ENCODE measurements around the gene ACTL9. TPM values are rescaled to one million over a fixed set of nuclear protein-coding genes. Genes with fewer than 3 reads are reported as not detected.
A peak's percentile ranks its signal among the peaks of the same experiment; 100 is the strongest.

Gene ACTL9
- total RNA-seq, 6 donors from 2014 or later: not detected

- no peak overlapping the region for H3K27ac ChIP-seq
- H3K4me3 ChIP-seq: no peak overlapping the region
- 52 to 57% methylated on average over 5 of the region's 5 CpGs for WGBS, 2 donors
- DNase-seq: no peak
- no peaks in the 10 kb centered on the region for H3K4me1 ChIP-seq
- H3K36me3 ChIP-seq: no peaks in the 10 kb centered on the region
- H3K27me3 ChIP-seq: no peaks in the 10 kb centered on the region
- ATAC-seq (ENCODE audit: low FRiP score in 2 of 2): no peak
- TF ChIP-seq CTCF (IDR thresholded peaks at IDR 0.05): no peak
- TF ChIP-seq EP300 (IDR thresholded peaks at IDR 0.05): no peak
- TF ChIP-seq POLR2A (IDR thresholded peaks at IDR 0.05): no peak
- no peak for TF ChIP-seq POLR2AphosphoS5 (IDR thresholded peaks at IDR 0.05)
- H3K9me3 ChIP-seq: no peaks in the 10 kb centered on the region
Measured at GRCh38 chr19:8686549-8686948, 12.0 kb downstream of the ACTL9 start.

- WGBS, 2 donors: 66 to 72% methylated on average over 13 to 21 of the region's 21 CpGs
Measured at GRCh38 chr19:8684001-8684902, 14.3 kb downstream of the ACTL9 start.

GRCh38 chr19:8682931-8683330 lies 15.7 kb downstream of the ACTL9 start:
- Histone ChIP-seq H3K4me3 (no peak overlapping the region), H3K27me3 (no peaks in the 10 kb centered on the region), H3K4me1 (no peaks in the 10 kb centered on the region), H3K9me3 (peaks cover 0 to 5% (median 0%) of the 10 kb centered on the region in 4 donors), H3K27ac (no peak overlapping the region), H3K36me3 (no peaks in the 10 kb centered on the region)
- ATAC-seq (ENCODE audit: low FRiP score in 2 of 2) (no peak), DNase-seq (no peak)
- WGBS, 2 donors: 69 to 92% methylated on average over 1 of the region's 1 CpG
- no peak for TF ChIP-seq EP300 (IDR thresholded peaks at IDR 0.05)
- no peak for TF ChIP-seq POLR2AphosphoS5 (IDR thresholded peaks at IDR 0.05)
- TF ChIP-seq CTCF (IDR thresholded peaks at IDR 0.05): no peak
- no peak for TF ChIP-seq POLR2A (IDR thresholded peaks at IDR 0.05)

More at GRCh38 chr19:8684001-8684902, 14.3 kb downstream of the ACTL9 start:
- Histone ChIP-seq H3K9me3 (peaks cover 0 to 5% (median 0%) of the 10 kb centered on the region in 4 donors), H3K27ac (no peak overlapping the region), H3K4me1 (no peaks in the 10 kb centered on the region), H3K36me3 (no peaks in the 10 kb centered on the region), H3K4me3 (no peak overlapping the region), H3K27me3 (no peaks in the 10 kb centered on the region)
- TF ChIP-seq CTCF (IDR thresholded peaks at IDR 0.05): no peak
- no peak for TF ChIP-seq POLR2AphosphoS5 (IDR thresholded peaks at IDR 0.05)
- TF ChIP-seq POLR2A (IDR thresholded peaks at IDR 0.05): no peak
- no peak for TF ChIP-seq EP300 (IDR thresholded peaks at IDR 0.05)
- peak in 1 of 2 donors; percentile 23 for ATAC-seq (ENCODE audit: low FRiP score in 2 of 2)
- DNase-seq: no peak

GRCh38 chr19:8682472-8682871 lies 16.1 kb downstream of the ACTL9 start:
- no peak overlapping the region for H3K27ac ChIP-seq
- no peaks in the 10 kb centered on the region for H3K4me1 ChIP-seq
- H3K27me3 ChIP-seq: no peaks in the 10 kb centered on the region
- no peak for DNase-seq
- no peak for ATAC-seq (ENCODE audit: low FRiP score in 2 of 2)
- WGBS, 2 donors: 56 to 59% methylated on average over 2 of the region's 2 CpGs
- H3K9me3 ChIP-seq: peaks cover 0 to 5% (median 0%) of the 10 kb centered on the region in 4 donors
- no peak for TF ChIP-seq CTCF (IDR thresholded peaks at IDR 0.05)
- TF ChIP-seq EP300 (IDR thresholded peaks at IDR 0.05): no peak
- TF ChIP-seq POLR2AphosphoS5 (IDR thresholded peaks at IDR 0.05): no peak
- TF ChIP-seq POLR2A (IDR thresholded peaks at IDR 0.05): no peak
- H3K4me3 ChIP-seq: no peak overlapping the region
- H3K36me3 ChIP-seq: no peaks in the 10 kb centered on the region

All from upper lobe of left lung (tissue), 6 donors.